GM12878 (cell line): ENCODE data around the gene ANKRD33B.

Experiments used
- ASH2L ChIP-seq: fragments of 300-600, 200-600 bp; sonication (generic); IDR thresholded peaks from 2 replicates; pipeline ENCODE4 v1.6.1; 2017; ENCODE audit warnings: low read depth, mild to moderate bottlenecking, borderline replicate concordance
- ATF2 ChIP-seq: IDR thresholded peaks from 2 replicates; pipeline ENCODE4 v1.6.1; 2012; ENCODE audit warnings: low read length, inconsistent platforms
- BACH1 ChIP-seq: fragments of 450-650 bp; IDR thresholded peaks from 2 replicates; pipeline ENCODE4 v1.6.1; 2017; ENCODE audit warnings: mild to moderate bottlenecking, borderline replicate concordance
- CEBPB ChIP-seq, 2 experiments: fragments of 150-350 bp in 1 of 2; IDR thresholded peaks; 2 replicates each; pipeline ENCODE4 v1.6.1; 2012 to 2014; ENCODE audit warnings: low read depth in 2 of 2, low read length in 2 of 2, borderline replicate concordance in 1 of 2, inconsistent platforms in 1 of 2
- CTCF ChIP-seq, 3 experiments: IDR thresholded peaks in 2 of 3; conservative IDR thresholded peaks in 1 of 3; 2 replicates each; pipeline ENCODE4 v1.5.1; 2011; ENCODE audit warnings: low read depth in 3 of 3, low read length in 3 of 3, mild to moderate bottlenecking in 3 of 3, control low read depth in 2 of 3, moderate library complexity in 2 of 3, inconsistent platforms in 1 of 3, mixed read lengths in 1 of 3; ENCODE audit not compliant: control insufficient read depth in 2 of 3, insufficient read depth in 1 of 3; ENCODE audit errors: extremely low read depth in 1 of 3
- DPF2 ChIP-seq: fragments of 450-650 bp; IDR thresholded peaks from 2 replicates; pipeline ENCODE4 v1.6.1; 2017; ENCODE audit warnings: mild to moderate bottlenecking
- EP300 ChIP-seq, 2 experiments: fragments of 150-350 bp in 1 of 2; IDR thresholded peaks; 2 replicates each; pipeline ENCODE4 v1.6.1; 2011 to 2012; ENCODE audit warnings: low read depth in 2 of 2, low read length in 2 of 2, borderline replicate concordance in 1 of 2, improper control_type of control experiment in 1 of 2, inconsistent platforms in 1 of 2; ENCODE audit not compliant: control insufficient read depth in 1 of 2
- IRF3 ChIP-seq: fragments of 450-650 bp; IDR thresholded peaks from 2 replicates; pipeline ENCODE4 v1.6.1; 2014; ENCODE audit warnings: mild to moderate bottlenecking
- NFYB ChIP-seq: IDR thresholded peaks from 2 replicates; pipeline ENCODE4 v1.6.1; 2011; ENCODE audit warnings: low read depth, mild to moderate bottlenecking, low read length, improper control_type of control experiment, moderate library complexity; ENCODE audit not compliant: insufficient read depth
- POLR2A ChIP-seq: IDR thresholded peaks from 2 replicates; pipeline ENCODE4 v1.6.1; 2011; ENCODE audit warnings: low read depth, mild to moderate bottlenecking, low read length
- POLR2AphosphoS5 ChIP-seq: IDR thresholded peaks from 2 replicates; pipeline ENCODE4 v1.6.1; 2011; ENCODE audit warnings: mild to moderate bottlenecking, low read length, inconsistent platforms
- SUZ12 ChIP-seq: fragments of 200-600 bp; sonication (generic); IDR thresholded peaks from one replicate; pipeline ENCODE4 v1.6.1; 2018; ENCODE audit warnings: antibody characterized with exemption, mild to moderate bottlenecking; ENCODE audit not compliant: unreplicated experiment
- USF2 ChIP-seq: IDR thresholded peaks from 2 replicates; pipeline ENCODE4 v1.6.1; 2011; ENCODE audit warnings: low read depth, low read length, improper control_type of control experiment, borderline replicate concordance

GRCh38 chr5:10543585-10544040 lies 20.3 kb upstream of the ANKRD33B start:
- no peak for TF ChIP-seq USF2
- no peak for TF ChIP-seq SUZ12
- TF ChIP-seq EP300 (IDR thresholded peaks at IDR 0.05; ENCODE audit: borderline replicate concordance in 1 of 2, control insufficient read depth in 1 of 2, low read depth in 2 of 2, low read length in 2 of 2) = no peak
- no peak for TF ChIP-seq CTCF (IDR thresholded peaks at IDR 0.05 in 2 of 3, conservative IDR thresholded peaks at IDR 0.05 in 1 of 3; ENCODE audit: control insufficient read depth in 2 of 3, extremely low read depth in 1 of 3, insufficient read depth in 1 of 3, low read depth in 3 of 3, low read length in 3 of 3)
- TF ChIP-seq ATF2 = no peak
- no peak for TF ChIP-seq CEBPB (IDR thresholded peaks at IDR 0.05; ENCODE audit: borderline replicate concordance in 1 of 2, low read depth in 2 of 2, low read length in 2 of 2)
- no peak for TF ChIP-seq NFYB
- no peak for TF ChIP-seq ASH2L
- TF ChIP-seq BACH1 = no peak
- no peak for TF ChIP-seq POLR2A
- no peak for TF ChIP-seq IRF3
- no peak for TF ChIP-seq POLR2AphosphoS5
- no peak for TF ChIP-seq DPF2
